CD14-positive monocyte (primary cell): Measurements from ENCODE around the gene SYTL3. TPM values are rescaled to one million over a fixed set of nuclear protein-coding genes. Genes with fewer than 3 reads are reported as not detected.

Experiments used
- DNase-seq, 3 donors: peaks; one replicate each; pipeline ENCODE4 v3.0.0-alpha.2; 2011 to 2022
- H2AFZ ChIP-seq: 2 replicates; pipeline ENCODE4 v1.6.0; 2012; ENCODE audit warnings: mild to moderate bottlenecking, low read depth, low read length, inconsistent platforms; ENCODE audit not compliant: insufficient read depth, poor library complexity, severe bottlenecking
- H3K27ac ChIP-seq, 2 donors: 1 replicate in 1 of 2; 2 replicates in 1 of 2; pipeline ENCODE4 v1.5.1; 2012 to 2013; ENCODE audit warnings: low read length in 2 of 2, control low read depth in 1 of 2, inconsistent platforms in 1 of 2, low read depth in 1 of 2, mild to moderate bottlenecking in 1 of 2
- H3K27me3 ChIP-seq, 2 donors: one replicate each; pipeline versions ENCODE4 v1.6.0 to v1.6.1; 2011 to 2013; ENCODE audit warnings: low read length in 2 of 2; ENCODE audit not compliant: control insufficient read depth in 2 of 2, insufficient read depth in 2 of 2
- H3K36me3 ChIP-seq, 2 donors: replicated peaks in 1 of 2; 1 replicate in 1 of 2; 2 replicates in 1 of 2; pipeline versions ENCODE4 v1.5.1 to v1.6.1; 2012 to 2013; ENCODE audit warnings: low read length in 2 of 2, control low read depth in 1 of 2, inconsistent platforms in 1 of 2, mild to moderate bottlenecking in 1 of 2; ENCODE audit not compliant: insufficient read depth in 2 of 2, control insufficient read depth in 1 of 2
- H3K4me1 ChIP-seq, 2 donors: 1 replicate in 1 of 2; 2 replicates in 1 of 2; pipeline versions ENCODE4 v1.5.1 to v1.6.1; 2012 to 2013; ENCODE audit warnings: low read length in 2 of 2, control low read depth in 1 of 2, inconsistent platforms in 1 of 2, mild to moderate bottlenecking in 1 of 2, moderate library complexity in 1 of 2; ENCODE audit not compliant: insufficient read depth in 2 of 2, control insufficient read depth in 1 of 2
- H3K4me2 ChIP-seq: replicated peaks from 2 replicates; pipeline ENCODE3; 2012; ENCODE audit warnings: low read length, moderate library complexity, mild to moderate bottlenecking; ENCODE audit not compliant: poor library complexity, severe bottlenecking; ENCODE audit errors: extremely low read depth
- H3K4me3 ChIP-seq, 3 experiments: fragments of 200-600 bp in 1 of 3; sonication (generic) in 1 of 3; replicated peaks in 1 of 3; 1 replicate in 2 of 3; 2 replicates in 1 of 3; pipeline ENCODE4 v1.5.1; 2011 to 2013; ENCODE audit warnings: low read length in 3 of 3, mild to moderate bottlenecking in 3 of 3, control low read depth in 2 of 3, low read depth in 2 of 3, inconsistent platforms in 1 of 3, moderate library complexity in 1 of 3
- H3K79me2 ChIP-seq: 2 replicates; pipeline ENCODE4 v1.6.0; 2012; ENCODE audit warnings: mild to moderate bottlenecking, control low read depth, inconsistent platforms, low read length, moderate library complexity; ENCODE audit not compliant: insufficient read depth
- H3K9ac ChIP-seq: 2 replicates; pipeline ENCODE4 v1.6.0; 2017; ENCODE audit warnings: low read length, mild to moderate bottlenecking; ENCODE audit not compliant: insufficient read depth, poor library complexity, severe bottlenecking
- H3K9me3 ChIP-seq, 2 donors: replicated peaks in 1 of 2; 1 replicate in 1 of 2; 2 replicates in 1 of 2; pipeline versions ENCODE4 v1.5.1 to v1.6.1; 2012 to 2013; ENCODE audit warnings: low read length in 2 of 2, control low read depth in 1 of 2; ENCODE audit not compliant: control insufficient read depth in 1 of 2, insufficient read depth in 1 of 2
- H4K20me1 ChIP-seq: 2 replicates; pipeline ENCODE4 v1.6.0; 2012; ENCODE audit warnings: mild to moderate bottlenecking, low read length, control low read depth, moderate library complexity; ENCODE audit not compliant: insufficient read depth
- H3K27ac Mint-ChIP-seq, 7 donors: one replicate each; pipeline ENCODE4 v1.8.0; 2020; ENCODE audit warnings: mild to moderate bottlenecking in 7 of 7, mixed read lengths in 7 of 7, moderate library complexity in 6 of 7, inconsistent platforms in 2 of 7
- H3K27me3 Mint-ChIP-seq, 3 donors: one replicate each; pipeline ENCODE4 v1.8.0; 2021 to 2022; ENCODE audit warnings: low read depth in 3 of 3, mild to moderate bottlenecking in 3 of 3, mixed read lengths in 3 of 3, moderate library complexity in 3 of 3, inconsistent platforms in 1 of 3
- H3K36me3 Mint-ChIP-seq, 2 donors: one replicate each; pipeline ENCODE4 v1.8.0; 2020; ENCODE audit warnings: mixed read lengths in 2 of 2, inconsistent platforms in 1 of 2, mild to moderate bottlenecking in 1 of 2
- H3K4me1 Mint-ChIP-seq: one replicate; pipeline ENCODE4 v1.8.0; 2020; ENCODE audit warnings: mild to moderate bottlenecking, mixed read lengths
- H3K4me3 Mint-ChIP-seq, 2 donors: one replicate each; pipeline ENCODE4 v1.8.0; 2020; ENCODE audit warnings: mild to moderate bottlenecking in 2 of 2, mixed read lengths in 2 of 2, moderate library complexity in 1 of 2
- H3K9me3 Mint-ChIP-seq, 7 donors: one replicate each; pipeline ENCODE4 v1.8.0; 2020 to 2022; ENCODE audit warnings: mixed read lengths in 7 of 7, mild to moderate bottlenecking in 6 of 7, moderate library complexity in 6 of 7, inconsistent platforms in 2 of 7
- WGBS: methylation state at CpG from one replicate; pipeline ENCODE4 v1.1.5; 2013; ENCODE audit warnings: missing lambda C conversion rate; ENCODE audit not compliant: insufficient coverage; 5-methylcytosine and 5-hydroxymethylcytosine counted together
- intact Hi-C, 2 donors: fragments of 100-400 bp; cut with micrococcal nuclease; formaldehyde crosslinking; loops; one replicate each; pipeline versions ENCODE4 v1.15.0 to v1.15.1; 2023
- polyA plus RNA-seq, 3 donors: library from polyadenylated mRNA; depleted of rRNA in 1 of 3; unstranded in 2 of 3; stranded (reverse) in 1 of 3; fragments of 300-500 nt in 2 of 3; fragments of >200 nt in 1 of 3; fragmentation: Illumina TruSeq in 2 of 3; gene quantifications; 1 replicate in 2 of 3; 2 replicates in 1 of 3; pipeline ENCODE4 v1.2.3, GENCODE V29; 2012 to 2021
- TF ChIP-seq, protein P1 (sequence below): fragments of 200-600 bp; IDR thresholded peaks from one replicate; pipeline ENCODE4 v1.8.0; 2022; ENCODE audit warnings: antibody characterized with exemption, mild to moderate bottlenecking

SYTL3 gene
- polyA plus RNA-seq, 3 donors = 14.6 to 18.7 (median 14.8) TPM

GRCh38 chr6:158677906-158678578 is 28.2 kb downstream of the SYTL3 start:
- Histone ChIP-seq H3K79me2 (no peaks in the 10 kb centered on the region), H3K4me1 (no peaks in the 10 kb centered on the region), H3K4me3 (no peak overlapping the region), H3K9me3 (no peaks in the 10 kb centered on the region), H3K27me3 (no peaks in the 10 kb centered on the region), H3K36me3 (peaks cover 2 to 15% of the 10 kb centered on the region in 2 donors), H3K27ac (no peak overlapping the region), H3K9ac (no peak overlapping the region), H3K4me2 (no peak overlapping the region), H4K20me1 (no peaks in the 10 kb centered on the region), H2AFZ (no peak overlapping the region)
- DNase-seq = no peak
- H3K9me3 Mint-ChIP-seq = peaks cover 0 to 3% (median 0%) of the 10 kb centered on the region in 7 donors
- H3K4me1 Mint-ChIP-seq = no peaks in the 10 kb centered on the region
- TF ChIP-seq, protein P1, sequence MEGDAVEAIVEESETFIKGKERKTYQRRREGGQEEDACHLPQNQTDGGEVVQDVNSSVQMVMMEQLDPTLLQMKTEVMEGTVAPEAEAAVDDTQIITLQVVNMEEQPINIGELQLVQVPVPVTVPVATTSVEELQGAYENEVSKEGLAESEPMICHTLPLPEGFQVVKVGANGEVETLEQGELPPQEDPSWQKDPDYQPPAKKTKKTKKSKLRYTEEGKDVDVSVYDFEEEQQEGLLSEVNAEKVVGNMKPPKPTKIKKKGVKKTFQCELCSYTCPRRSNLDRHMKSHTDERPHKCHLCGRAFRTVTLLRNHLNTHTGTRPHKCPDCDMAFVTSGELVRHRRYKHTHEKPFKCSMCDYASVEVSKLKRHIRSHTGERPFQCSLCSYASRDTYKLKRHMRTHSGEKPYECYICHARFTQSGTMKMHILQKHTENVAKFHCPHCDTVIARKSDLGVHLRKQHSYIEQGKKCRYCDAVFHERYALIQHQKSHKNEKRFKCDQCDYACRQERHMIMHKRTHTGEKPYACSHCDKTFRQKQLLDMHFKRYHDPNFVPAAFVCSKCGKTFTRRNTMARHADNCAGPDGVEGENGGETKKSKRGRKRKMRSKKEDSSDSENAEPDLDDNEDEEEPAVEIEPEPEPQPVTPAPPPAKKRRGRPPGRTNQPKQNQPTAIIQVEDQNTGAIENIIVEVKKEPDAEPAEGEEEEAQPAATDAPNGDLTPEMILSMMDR = no peak
- H3K27ac Mint-ChIP-seq = no peak overlapping the region
- WGBS = 96% methylated on average over 9 of the region's 11 CpGs
- intact Hi-C loops = no loop called here
- H3K4me3 Mint-ChIP-seq = no peak overlapping the region
- peaks cover 39 to 51% of the 10 kb centered on the region in 2 donors for H3K36me3 Mint-ChIP-seq
- H3K27me3 Mint-ChIP-seq = no peaks in the 10 kb centered on the region

- Mint-ChIP-seq H3K27me3 (no peaks in the 10 kb centered on the region), H3K9me3 (peaks cover 0 to 3% (median 0%) of the 10 kb centered on the region in 7 donors)
- 100% methylated on average over 1 of the region's 2 CpGs for WGBS
Observed at GRCh38 chr6:158680015-158680414, 30.2 kb downstream of the SYTL3 start.

More at GRCh38 chr6:158680015-158680414, 30.2 kb downstream of the SYTL3 start:
- Mint-ChIP-seq H3K4me1 (peaks cover 6% of the 10 kb centered on the region), H3K27ac (peak overlapping the region in 1 of 7 donors; percentile 69), H3K4me3 (no peak overlapping the region), H3K36me3 (peaks cover 46 to 57% of the 10 kb centered on the region in 2 donors)
- no peak overlapping the region for H3K27ac ChIP-seq
- TF ChIP-seq, protein P1 = no peak
- no peaks in the 10 kb centered on the region for H3K9me3 ChIP-seq
- no peaks in the 10 kb centered on the region for H4K20me1 ChIP-seq
- H3K79me2 ChIP-seq = no peaks in the 10 kb centered on the region
- no peaks in the 10 kb centered on the region for H3K4me1 ChIP-seq
- H3K36me3 ChIP-seq = peaks cover 5 to 24% of the 10 kb centered on the region in 2 donors
- H2AFZ ChIP-seq = no peak overlapping the region
- no peak overlapping the region for H3K4me3 ChIP-seq
- no peaks in the 10 kb centered on the region for H3K27me3 ChIP-seq
- intact Hi-C loops = no loop called here
- H3K4me2 ChIP-seq = no peak overlapping the region
- DNase-seq = no peak
- no peak overlapping the region for H3K9ac ChIP-seq
